Adipose tissue (tissue), 3 donors: ENCODE data around the gene PPP1R10. TPM values are rescaled to one million over a fixed set of nuclear protein-coding genes. Genes with fewer than 3 reads are reported as not detected.

ENCODE experiments used
- H3K27ac ChIP-seq: one replicate; pipeline ENCODE4 v1.5.1; 2013; ENCODE audit warnings: low read depth, low read length
- WGBS, 3 donors: extraction: QIAGEN DNeasy Blood & Tissue Kit; methylation state at CpG; one replicate each; pipeline ENCODE4 v1.1.7; 2013; 5-methylcytosine and 5-hydroxymethylcytosine counted together
- polyA plus RNA-seq, 3 donors: library from polyadenylated mRNA; stranded (reverse); fragments of 200-250 nt; gene quantifications; one replicate each; pipeline ENCODE4 v1.2.3, GENCODE V29; 2013
- donor health status: healthy with polysubstance abuse.
- donor health status: Bipolar disorder and iron deficiency.
- donor health status: healthy.

The PPP1R10 gene
- polyA plus RNA-seq, 3 donors: 11.6 to 27.4 (median 18.1) TPM

DNA sequence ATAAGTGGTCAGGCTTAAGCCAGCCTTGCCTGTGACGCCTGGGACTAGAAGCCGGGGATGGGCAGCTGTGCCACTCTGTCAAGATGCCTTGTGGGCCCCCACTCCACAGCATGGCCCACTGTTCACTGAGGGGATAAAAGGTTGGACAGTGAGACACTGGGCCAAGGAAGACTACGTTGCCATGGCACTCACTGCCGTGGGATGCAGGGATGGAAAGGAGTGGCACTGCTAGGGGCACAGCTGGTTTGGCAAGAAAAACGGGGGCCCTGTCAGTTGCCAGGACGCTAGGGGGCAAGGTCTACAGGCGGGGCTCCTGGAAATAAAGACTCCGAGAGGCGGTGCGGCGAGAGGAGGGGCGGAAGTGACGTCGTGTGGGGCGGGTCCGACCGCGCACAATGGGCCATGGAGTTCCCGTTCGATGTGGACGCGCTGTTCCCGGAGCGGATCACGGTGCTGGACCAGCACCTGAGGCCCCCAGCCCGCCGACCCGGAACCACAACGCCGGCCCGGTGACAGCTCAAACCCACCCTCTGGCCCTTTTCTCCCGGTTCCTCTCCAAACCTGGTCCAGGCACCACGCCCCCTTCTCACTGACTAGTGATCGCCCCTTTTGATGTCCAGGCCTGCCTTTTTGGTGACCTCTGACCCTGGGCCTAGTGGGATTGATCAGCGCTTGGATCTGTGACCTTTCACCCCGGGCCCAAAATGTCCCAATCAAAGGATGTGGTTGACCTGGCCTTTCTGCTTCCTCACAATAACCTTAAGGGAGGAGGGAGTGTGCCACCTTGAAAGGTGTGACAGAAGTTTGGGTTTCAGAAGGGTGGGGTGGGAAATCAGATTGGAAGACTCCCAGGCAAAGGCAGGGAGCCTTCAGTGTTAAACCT is 9.7 kb upstream of the PPP1R10 start, which contains the start of gene ATAT1:
Gene ATAT1 (plus strand): TSS at position 391 of the 883 bp plus-strand sequence.
- H3K27ac ChIP-seq: peak within 1 kb of the TSS; percentile 91
- 3% methylated on average over 29 to 36 of the region's 36 CpGs for WGBS, 3 donors

DNA sequence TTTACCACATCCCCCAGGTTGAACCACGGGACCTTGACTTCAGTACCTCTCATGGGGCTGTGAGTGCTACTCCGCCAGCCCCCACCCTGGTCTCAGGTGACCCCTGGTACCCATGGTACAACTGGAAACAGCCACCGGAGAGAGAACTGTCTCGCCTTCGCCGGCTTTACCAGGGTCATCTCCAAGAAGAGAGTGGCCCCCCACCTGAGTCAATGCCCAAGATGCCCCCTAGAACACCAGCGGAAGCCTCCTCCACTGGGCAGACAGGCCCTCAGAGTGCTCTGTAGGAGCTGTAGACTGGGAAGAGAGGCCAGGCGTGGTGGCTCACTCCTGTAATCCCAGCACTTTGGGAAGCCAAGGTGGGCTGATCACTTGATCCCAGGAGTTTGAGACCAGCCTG is 8.5 kb upstream of the PPP1R10 start:
- WGBS, 3 donors: 95 to 97% (median 95%) methylated on average over 8 of the region's 8 CpGs
- H3K27ac ChIP-seq: no peak overlapping the region

DNA sequence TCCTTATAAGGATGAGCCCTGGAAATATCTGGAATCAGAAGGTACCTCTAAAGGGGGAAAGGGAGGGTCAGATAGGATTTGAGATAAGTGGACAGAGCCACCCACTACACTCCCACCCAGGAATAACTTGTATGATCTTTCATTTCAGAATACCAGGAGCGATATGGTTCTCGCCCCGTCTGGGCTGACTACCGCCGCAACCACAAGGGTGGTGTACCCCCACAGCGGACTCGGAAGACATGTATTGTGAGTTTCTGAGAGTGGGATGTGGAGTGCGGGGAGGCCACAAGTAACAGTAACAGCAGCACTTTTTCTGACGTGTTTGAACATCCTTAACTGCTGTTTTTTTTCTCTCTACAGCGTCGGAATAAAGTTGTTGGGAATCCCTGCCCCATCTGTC is 2.5 kb upstream of the PPP1R10 start:
- no peak overlapping the region for H3K27ac ChIP-seq
- WGBS, 3 donors: 94 to 96% (median 95%) methylated on average over 11 of the region's 11 CpGs

DNA sequence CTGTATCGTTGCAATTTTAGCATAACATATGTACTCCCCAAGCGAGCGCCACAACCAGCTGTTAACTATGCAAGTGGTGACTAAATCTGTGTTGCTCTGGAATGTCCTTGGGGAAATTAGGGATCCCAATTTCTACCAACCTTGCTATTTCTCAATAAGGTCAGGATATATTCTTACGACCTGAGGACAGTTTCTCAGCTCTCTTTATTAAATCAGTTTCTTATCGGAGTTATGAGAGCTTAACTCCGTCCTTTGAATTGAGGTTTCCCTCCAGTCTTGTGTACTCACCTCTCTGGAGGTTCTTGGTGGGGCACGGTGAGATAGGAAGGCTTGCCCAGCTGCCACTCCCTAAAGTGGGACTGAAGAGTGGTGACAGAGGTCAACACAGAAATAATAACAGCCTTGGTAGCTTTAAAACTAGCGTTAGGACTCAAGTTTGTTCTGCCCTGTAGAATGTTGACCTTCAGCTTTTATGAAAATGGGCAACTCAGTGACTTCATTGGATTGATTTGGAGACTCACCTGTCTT is 1.3 kb upstream of the PPP1R10 start:
- no peak overlapping the region for H3K27ac ChIP-seq
- WGBS, 3 donors: 4 to 12% (median 9%) methylated on average over 8 of the region's 8 CpGs

DNA sequence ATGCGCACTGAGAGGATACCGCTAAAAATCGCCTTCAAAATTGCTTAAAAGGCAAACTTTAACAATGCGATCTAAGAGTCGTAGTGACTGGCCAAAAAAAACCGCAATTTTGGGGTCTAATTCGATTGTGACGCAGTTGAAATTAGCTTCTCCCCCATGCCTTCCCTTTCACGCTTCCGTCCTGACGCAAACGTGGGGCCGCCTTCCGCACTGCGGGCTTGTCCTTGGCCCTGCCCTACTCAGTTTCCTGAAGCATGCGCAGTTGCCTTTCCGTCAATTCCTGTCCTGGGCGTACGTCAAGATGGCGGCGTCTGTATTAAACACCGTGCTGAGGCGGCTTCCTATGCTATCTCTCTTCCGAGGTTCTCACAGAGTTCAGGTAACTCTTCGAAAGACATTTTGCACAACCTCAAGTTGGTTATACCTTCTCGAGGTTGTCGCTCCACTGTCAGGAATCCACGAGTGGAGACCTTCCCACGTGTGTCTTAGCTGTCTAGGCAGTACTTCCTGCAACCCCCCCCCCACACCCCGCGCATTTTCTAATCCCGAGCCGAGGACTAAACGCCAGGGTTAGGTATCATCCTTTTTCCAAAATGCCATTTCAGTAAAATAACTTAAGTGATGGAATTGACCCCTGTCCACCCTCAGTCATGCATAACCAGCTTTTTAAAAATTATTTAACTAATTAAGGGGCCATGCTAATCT is 674 bp upstream of the PPP1R10 start, which contains the start of gene MRPS18B:
Gene MRPS18B (plus strand): TSS at position 276 of the 705 bp plus-strand sequence. CDS start 26 bp downstream, at position 302.
- WGBS, 3 donors: 0 to 1% (median 0%) methylated on average over 34 of the region's 34 CpGs

DNA sequence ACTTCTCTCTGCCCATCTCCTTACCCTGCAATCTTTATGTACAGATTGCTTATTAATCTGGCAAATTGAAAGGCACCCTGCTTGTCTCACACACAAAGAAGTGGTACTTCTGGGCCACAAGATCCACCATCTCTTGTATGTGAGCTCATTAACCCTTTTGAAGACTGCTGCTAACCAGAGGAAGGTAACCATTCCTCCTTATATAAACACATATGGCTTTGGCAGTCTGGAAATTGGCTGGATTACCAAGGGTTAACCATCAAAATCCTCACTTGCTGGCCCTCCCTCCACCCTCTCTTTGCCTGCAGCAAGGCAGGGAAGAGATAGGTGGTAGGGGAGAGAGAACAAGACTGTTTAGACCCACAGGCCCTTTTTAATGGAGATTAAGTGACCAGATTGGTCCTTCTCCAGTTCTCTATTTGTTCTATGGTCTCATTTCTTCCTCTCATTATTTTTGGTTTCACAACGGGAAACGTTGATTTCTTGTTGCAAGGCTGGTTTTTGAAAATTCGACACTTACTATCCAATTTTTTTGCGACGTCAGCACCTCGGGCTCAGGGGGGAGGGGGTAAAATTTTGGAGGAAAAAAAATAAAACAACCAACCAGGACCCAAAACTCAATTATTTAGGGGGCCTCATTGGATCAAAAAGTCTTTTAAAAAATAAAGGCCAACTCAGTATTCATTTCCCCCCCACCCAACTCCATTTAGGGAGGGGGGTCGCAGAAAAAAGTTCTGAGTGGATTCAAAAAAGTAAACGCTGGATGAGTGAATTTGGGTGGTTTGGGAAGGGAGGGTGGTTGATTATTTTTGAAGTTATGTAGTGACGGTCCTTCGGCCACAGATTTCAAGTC is 859 bp downstream of the PPP1R10 start:
- peak overlapping the region; percentile 88 for H3K27ac ChIP-seq
- WGBS, 3 donors: 0 to 1% (median 0%) methylated on average over 10 of the region's 10 CpGs

More for the DNA sequence above, 674 bp upstream of the PPP1R10 start, which contains the start of gene MRPS18B:
- H3K27ac ChIP-seq: peak within 1 kb of the TSS; percentile 88

DNA sequence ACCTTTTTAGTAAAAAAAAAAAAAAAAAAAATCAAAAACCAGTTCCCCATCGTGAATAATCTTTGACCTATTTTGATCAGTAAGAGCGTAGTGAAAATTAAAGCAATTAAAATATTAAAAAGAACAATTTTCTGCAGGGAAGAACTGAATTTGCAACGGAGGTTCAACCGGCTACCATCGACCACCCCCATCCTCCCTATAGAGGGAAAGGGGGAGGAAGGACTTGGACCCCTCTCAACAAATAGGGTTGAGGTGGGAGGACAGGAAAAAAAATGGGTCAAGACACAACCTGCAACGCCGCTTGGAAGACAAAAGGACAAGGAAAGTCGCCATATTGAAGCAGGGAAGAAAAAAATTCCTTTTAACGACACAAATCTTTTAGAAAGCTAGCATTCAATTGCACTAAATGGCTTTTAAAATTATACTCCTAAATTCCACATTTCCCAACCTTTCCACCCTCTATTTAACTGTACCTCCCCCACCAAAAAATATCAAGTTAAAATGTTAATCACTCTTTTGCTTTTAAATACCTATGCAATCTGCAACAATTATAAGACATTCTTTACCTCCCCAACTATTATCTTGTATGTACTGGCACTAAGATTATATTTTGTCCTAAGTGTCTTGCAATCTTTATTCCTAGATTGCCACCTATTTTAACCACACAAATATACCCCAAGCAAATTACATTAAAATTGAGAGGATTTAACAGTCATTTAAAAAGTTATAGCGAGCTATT is 1.7 kb downstream of the PPP1R10 start:
- WGBS, 3 donors: 0 to 1% (median 0%) methylated on average over 10 of the region's 10 CpGs
- H3K27ac ChIP-seq: peak overlapping the region; percentile 98

DNA sequence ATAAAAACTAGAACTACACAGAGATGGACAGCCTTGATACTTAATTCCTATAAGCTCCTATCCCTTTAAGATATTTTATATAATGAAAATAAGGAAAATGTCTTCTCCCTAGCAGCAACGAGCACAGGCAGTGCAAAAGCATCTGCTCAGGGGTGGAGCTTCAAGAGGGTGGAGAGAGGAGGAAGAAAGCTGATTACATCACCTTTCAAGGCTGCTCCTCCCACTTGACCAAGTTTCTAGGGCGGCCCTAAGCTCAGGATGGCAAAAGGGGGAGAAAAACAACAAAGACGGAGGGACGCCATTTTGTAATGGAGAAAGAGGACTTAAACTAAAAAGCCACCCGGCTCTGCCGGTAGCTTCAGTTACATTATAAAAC is 2.2 kb downstream of the PPP1R10 start:
- 0 to 1% (median 0%) methylated on average over 6 of the region's 6 CpGs for WGBS, 3 donors
- peak overlapping the region; percentile 98 for H3K27ac ChIP-seq

DNA sequence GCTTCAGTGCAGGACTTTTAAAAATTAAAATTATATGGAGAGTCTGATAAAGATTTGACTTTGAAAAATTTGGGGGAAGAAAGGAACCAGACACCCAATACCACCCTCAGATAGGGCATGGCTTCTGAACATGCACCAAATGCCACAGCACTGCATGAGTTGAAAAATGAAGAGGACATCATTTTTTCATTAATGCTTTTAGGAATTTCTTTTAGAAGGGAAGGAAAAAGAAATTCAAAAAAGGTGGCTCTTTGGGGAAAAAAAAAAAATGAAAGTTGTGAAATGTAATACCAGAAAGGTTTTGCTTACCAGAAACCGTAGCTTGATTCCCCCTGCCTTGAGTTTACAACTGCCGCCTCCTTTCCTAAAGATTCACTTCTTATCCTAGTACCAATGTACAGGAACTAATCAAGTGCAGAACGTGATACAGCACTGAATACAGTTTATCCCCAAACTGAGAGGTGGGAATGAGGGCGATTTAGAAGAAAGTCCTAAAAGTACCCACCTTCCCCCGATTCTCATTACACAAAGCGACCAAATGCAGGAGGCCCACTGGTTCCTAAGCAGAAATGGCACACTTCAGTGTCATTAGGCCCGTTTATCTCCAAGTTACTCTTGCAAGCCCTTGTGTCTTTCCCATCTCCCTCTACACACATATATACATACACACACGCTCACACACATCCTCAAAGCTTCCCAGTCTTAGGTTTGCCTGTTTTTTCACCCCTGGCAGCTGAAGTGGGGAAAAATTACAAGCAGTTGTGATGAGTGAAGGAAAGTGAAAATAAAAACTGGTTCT is 2.8 kb downstream of the PPP1R10 start:
- H3K27ac ChIP-seq: no peak overlapping the region
- 14 to 24% (median 21%) methylated on average over 8 of the region's 8 CpGs for WGBS, 3 donors

DNA sequence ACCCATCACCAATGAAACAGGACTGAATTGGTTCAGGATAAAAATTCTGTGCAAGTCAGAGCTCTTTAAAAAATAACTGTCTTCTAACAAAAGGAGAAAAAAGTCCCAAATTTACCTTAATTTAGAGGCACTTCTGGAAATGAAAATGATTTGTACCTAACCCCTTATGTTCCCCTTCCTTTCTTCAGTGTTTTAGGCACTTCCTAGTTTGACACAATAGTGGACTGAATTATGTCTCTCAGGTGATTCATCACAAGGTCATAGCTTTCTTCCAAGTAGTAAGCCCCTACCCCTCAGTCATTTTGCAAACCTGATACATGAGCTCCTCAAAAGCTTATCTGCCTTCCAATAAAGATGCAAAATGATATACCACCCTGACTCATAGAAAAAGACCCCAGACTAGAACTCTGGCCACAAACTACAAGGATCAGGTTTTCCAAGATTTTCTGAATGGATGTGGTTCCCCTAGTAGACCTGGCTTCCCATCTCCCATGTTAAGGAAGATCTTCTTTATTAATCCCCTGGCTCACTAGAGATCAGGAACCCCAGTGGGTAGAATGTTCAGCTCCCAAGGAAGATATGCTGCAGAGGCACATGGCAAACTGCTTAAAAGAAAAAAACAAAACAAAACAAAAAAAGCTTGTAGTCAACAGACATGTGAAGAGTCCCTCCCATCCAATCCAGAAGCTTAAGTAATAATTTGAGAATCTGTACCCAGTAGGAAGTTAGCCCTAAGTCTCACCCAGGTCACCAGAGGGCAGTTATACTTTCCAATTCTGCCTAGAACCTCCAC is 3.6 kb downstream of the PPP1R10 start:
- H3K27ac ChIP-seq: no peak overlapping the region

DNA sequence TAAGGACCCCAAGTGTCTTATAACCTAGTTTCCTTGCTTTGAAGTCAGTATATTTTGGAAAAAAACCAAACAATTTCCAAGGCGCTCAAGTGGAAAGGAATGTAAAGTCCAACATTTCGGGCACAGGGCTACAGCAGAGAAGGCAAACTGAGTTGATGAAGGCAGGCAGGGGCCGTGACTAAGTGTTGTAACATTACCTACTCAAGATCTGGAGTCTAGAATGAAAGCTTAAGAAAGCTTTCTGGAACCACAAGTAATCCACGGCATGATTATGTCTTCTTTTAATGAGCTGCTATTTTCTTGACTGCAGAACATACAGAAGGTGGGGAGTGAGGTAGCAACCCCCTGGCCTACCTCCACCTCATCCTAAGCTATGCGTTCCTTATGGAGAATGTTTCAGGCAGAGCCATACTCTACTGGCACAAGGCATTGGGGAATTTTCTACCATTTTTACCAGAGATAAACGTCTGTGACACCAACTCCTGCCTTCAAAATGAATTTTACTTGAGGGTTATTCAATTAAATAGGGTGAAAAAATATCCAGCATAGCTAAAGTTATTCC is 4.3 kb downstream of the PPP1R10 start:
- 38 to 63% (median 58%) methylated on average over 6 of the region's 6 CpGs for WGBS, 3 donors

DNA sequence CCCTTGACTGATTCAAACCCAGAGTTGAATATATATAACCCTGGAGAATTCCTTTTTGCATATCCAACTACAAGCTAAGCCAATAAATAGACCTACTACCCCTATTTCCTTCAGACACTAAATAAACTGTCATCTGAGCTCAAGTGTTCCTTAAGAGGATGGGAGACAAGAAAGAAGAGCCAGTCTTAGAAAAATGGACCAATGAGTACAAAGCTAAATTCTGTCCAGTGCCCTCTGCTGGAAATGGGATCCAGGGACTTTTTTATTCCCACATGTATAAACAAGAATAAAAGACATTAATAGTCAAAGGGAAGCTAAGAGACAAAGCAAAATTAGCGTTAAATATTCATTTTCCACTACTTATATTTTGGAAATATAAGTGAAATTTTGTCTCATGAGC is 4.8 kb downstream of the PPP1R10 start:
- WGBS, 3 donors: 51 to 76% (median 59%) methylated on average over 1 of the region's 1 CpG
- no peak overlapping the region for H3K27ac ChIP-seq

More for the DNA sequence above, 4.3 kb downstream of the PPP1R10 start:
- no peak overlapping the region for H3K27ac ChIP-seq

DNA sequence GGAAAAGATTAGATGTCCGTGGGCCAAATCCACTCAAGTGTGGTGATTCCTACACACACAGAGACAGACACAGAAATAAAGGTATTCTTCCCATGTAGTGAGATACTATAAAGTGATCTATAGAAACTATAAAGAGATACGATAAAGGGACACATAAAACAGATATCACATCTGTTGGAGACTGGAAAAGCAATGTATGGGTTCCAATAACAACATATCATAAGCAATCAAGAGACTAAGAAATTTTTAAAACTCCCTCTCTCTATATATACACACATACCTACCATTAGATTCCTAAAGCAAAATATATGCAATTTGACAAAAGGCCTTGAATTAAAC is 5.2 kb downstream of the PPP1R10 start:
- 44 to 80% (median 73%) methylated on average over 2 of the region's 2 CpGs for WGBS, 3 donors
- no peak overlapping the region for H3K27ac ChIP-seq

DNA sequence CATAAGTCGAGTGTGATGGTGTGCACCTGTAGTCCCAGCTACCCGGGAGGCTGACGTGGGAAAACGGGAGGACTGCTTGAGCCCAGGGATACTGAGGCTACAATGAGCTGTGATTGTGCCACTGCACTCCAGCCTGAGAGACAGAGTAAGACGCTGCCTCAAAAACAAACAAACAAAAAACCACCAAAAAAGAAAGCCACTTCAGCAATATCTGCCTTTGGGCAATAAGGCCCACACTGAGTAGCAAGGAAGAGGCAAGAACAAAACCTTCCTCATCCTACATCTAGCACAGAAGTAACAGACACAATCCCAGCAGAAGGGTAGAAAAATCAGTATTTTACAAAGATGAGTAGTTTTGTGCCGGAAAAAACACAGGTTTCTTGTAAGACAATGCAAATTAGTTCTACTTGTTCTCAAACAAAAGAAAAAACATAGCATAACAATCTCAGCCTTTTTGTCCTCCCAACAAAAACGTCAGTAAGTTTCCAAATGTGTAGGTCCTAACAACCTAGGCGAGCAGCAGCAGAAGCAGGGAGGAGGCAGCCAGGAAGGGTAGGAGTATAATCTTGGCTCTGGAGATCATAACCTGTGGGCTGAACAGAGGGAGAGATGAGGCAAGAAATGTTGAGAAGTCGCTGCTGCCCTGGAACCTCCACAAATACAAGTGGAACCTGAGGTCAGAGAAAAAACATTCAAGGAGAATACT is 5.7 kb downstream of the PPP1R10 start:
- WGBS, 3 donors: 62 to 77% (median 76%) methylated on average over 9 of the region's 9 CpGs
- H3K27ac ChIP-seq: no peak overlapping the region

DNA sequence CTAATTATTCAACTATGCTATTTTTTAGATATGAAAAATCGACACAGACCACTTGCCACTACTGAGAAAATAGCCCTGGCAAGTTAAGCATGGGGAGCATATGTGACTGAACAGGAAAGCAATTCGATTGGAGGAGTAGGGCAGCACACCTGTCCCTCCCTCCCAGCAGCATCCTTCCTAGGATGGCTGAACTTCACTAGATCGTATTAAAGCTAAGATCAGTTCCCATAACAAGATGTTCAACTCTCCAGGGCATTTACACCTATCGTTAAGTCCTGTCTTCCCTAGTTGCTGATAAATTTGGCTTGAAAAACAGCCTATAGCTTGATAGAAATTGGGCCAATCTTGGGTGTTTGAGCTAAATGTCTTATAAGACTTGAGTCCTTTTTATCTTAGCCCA is 7.0 kb downstream of the PPP1R10 start:
- WGBS, 3 donors: 56 to 81% (median 80%) methylated on average over 4 of the region's 4 CpGs
- no peak overlapping the region for H3K27ac ChIP-seq
